ENCODE measurements around the gene EHMT1.
A peak's percentile ranks its signal among the peaks of the same experiment; 100 is the strongest.

Gene EHMT1

GRCh38 chr9:137745541-137745991, 126.8 kb downstream of the EHMT1 start:
- no peak for TF ChIP-seq JUND (IDR thresholded peaks at IDR 0.05; ENCODE audit: low read depth)
- in situ Hi-C loops (cut with HindIII; ENCODE audit: low pct_unique_long_range_greater_than_20kb, low sequenced_read_pairs) = no loop called here
- peak in 1 of 2 experiments; percentile 33 for DNase-seq (ENCODE audit: low read depth in 1 of 2, low spot score in 1 of 2)

- no peak for DNase-seq (ENCODE audit: low read depth in 1 of 2, low spot score in 1 of 2)
- in situ Hi-C loops (cut with HindIII; ENCODE audit: low pct_unique_long_range_greater_than_20kb, low sequenced_read_pairs) = no loop called here
- TF ChIP-seq JUND (IDR thresholded peaks at IDR 0.05; ENCODE audit: low read depth) = no peak
These were observed 129.5 kb downstream of the EHMT1 start for GRCh38 chr9:137748311-137748710.

GRCh38 chr9:137748741-137749140, 129.9 kb downstream of the EHMT1 start:
- in situ Hi-C loops (cut with HindIII; ENCODE audit: low pct_unique_long_range_greater_than_20kb, low sequenced_read_pairs) = no loop called here
- DNase-seq (ENCODE audit: low read depth in 1 of 2, low spot score in 1 of 2) = no peak
- no peak for TF ChIP-seq JUND (IDR thresholded peaks at IDR 0.05; ENCODE audit: low read depth)

GRCh38 chr9:137749511-137749910, 130.7 kb downstream of the EHMT1 start:
- TF ChIP-seq JUND (IDR thresholded peaks at IDR 0.05; ENCODE audit: low read depth) = no peak
- no peak for DNase-seq (ENCODE audit: low read depth in 1 of 2, low spot score in 1 of 2)
- in situ Hi-C loops (cut with HindIII; ENCODE audit: low pct_unique_long_range_greater_than_20kb, low sequenced_read_pairs) = no loop called here

- no peak for TF ChIP-seq JUND (IDR thresholded peaks at IDR 0.05; ENCODE audit: low read depth)
- DNase-seq (ENCODE audit: low read depth in 1 of 2, low spot score in 1 of 2) = no peak
- in situ Hi-C loops (cut with HindIII; ENCODE audit: low pct_unique_long_range_greater_than_20kb, low sequenced_read_pairs) = no loop called here
These were observed 131.2 kb downstream of the EHMT1 start for GRCh38 chr9:137750007-137750406.

- in situ Hi-C loops (cut with HindIII; ENCODE audit: low pct_unique_long_range_greater_than_20kb, low sequenced_read_pairs) = no loop called here
- no peak for DNase-seq (ENCODE audit: low read depth in 1 of 2, low spot score in 1 of 2)
- no peak for TF ChIP-seq JUND (IDR thresholded peaks at IDR 0.05; ENCODE audit: low read depth)
These were observed 131.8 kb downstream of the EHMT1 start for GRCh38 chr9:137750566-137750965.

- DNase-seq (ENCODE audit: low read depth in 1 of 2, low spot score in 1 of 2) = no peak
- no peak for TF ChIP-seq JUND (IDR thresholded peaks at IDR 0.05; ENCODE audit: low read depth)
- in situ Hi-C loops (cut with HindIII; ENCODE audit: low pct_unique_long_range_greater_than_20kb, low sequenced_read_pairs) = no loop called here
These were observed 132.8 kb downstream of the EHMT1 start for GRCh38 chr9:137751616-137752015.

GRCh38 chr9:137752426-137752825, 133.6 kb downstream of the EHMT1 start:
- in situ Hi-C loops (cut with HindIII; ENCODE audit: low pct_unique_long_range_greater_than_20kb, low sequenced_read_pairs) = no loop called here
- DNase-seq (ENCODE audit: low read depth in 1 of 2, low spot score in 1 of 2) = no peak
- no peak for TF ChIP-seq JUND (IDR thresholded peaks at IDR 0.05; ENCODE audit: low read depth)

GRCh38 chr9:137753192-137753765, 134.5 kb downstream of the EHMT1 start:
- DNase-seq (ENCODE audit: low read depth in 1 of 2, low spot score in 1 of 2) = no peak
- no peak for TF ChIP-seq JUND (IDR thresholded peaks at IDR 0.05; ENCODE audit: low read depth)
- in situ Hi-C loops (cut with HindIII; ENCODE audit: low pct_unique_long_range_greater_than_20kb, low sequenced_read_pairs) = no loop called here

GRCh38 chr9:137755261-137755927, 136.6 kb downstream of the EHMT1 start:
- no peak for TF ChIP-seq JUND (IDR thresholded peaks at IDR 0.05; ENCODE audit: low read depth)
- in situ Hi-C loops (cut with HindIII; ENCODE audit: low pct_unique_long_range_greater_than_20kb, low sequenced_read_pairs) = no loop called here

GRCh38 chr9:137756045-137756744, 137.4 kb downstream of the EHMT1 start:
- in situ Hi-C loops (cut with HindIII; ENCODE audit: low pct_unique_long_range_greater_than_20kb, low sequenced_read_pairs) = no loop called here
- TF ChIP-seq JUND (IDR thresholded peaks at IDR 0.05; ENCODE audit: low read depth) = no peak
- no peak for DNase-seq (ENCODE audit: low read depth in 1 of 2, low spot score in 1 of 2)

More at GRCh38 chr9:137755261-137755927, 136.6 kb downstream of the EHMT1 start:
- no peak for DNase-seq (ENCODE audit: low read depth in 1 of 2, low spot score in 1 of 2)

GRCh38 chr9:137757139-137757538, 138.3 kb downstream of the EHMT1 start:
- DNase-seq (ENCODE audit: low read depth in 1 of 2, low spot score in 1 of 2) = no peak
- in situ Hi-C loops (cut with HindIII; ENCODE audit: low pct_unique_long_range_greater_than_20kb, low sequenced_read_pairs) = no loop called here

GRCh38 chr9:137757613-137758029, 138.8 kb downstream of the EHMT1 start:
- no peak for DNase-seq (ENCODE audit: low read depth in 1 of 2, low spot score in 1 of 2)
- TF ChIP-seq JUND (IDR thresholded peaks at IDR 0.05; ENCODE audit: low read depth) = no peak
- in situ Hi-C loops (cut with HindIII; ENCODE audit: low pct_unique_long_range_greater_than_20kb, low sequenced_read_pairs) = no loop called here

More at GRCh38 chr9:137757139-137757538, 138.3 kb downstream of the EHMT1 start:
- TF ChIP-seq JUND (IDR thresholded peaks at IDR 0.05; ENCODE audit: low read depth) = no peak

Measured in T47D (cell line).